IMR-90 (cell line): ENCODE data around the gene TSPAN3. TPM values are rescaled to one million over a fixed set of nuclear protein-coding genes. Genes with fewer than 3 reads are reported as not detected.
A peak's percentile ranks its signal among the peaks of the same experiment; 100 is the strongest.

ENCODE experiments used
- ATAC-seq: fragments of 200-7000 bp; cut with Tn5 transposase; 2 replicates; pipeline ENCODE4 v1.9.1; 2020; ENCODE audit warnings: low read depth, mild to moderate bottlenecking, moderate library complexity
- BruUV-seq: library from RNA; stranded (reverse); fragments of 400-500 nt; replicated peaks from 2 replicates; lab custom pipeline; 2021; lab: Mats Ljungman, UMichigan
- CTCF ChIA-PET: fragments of 300-600 bp; formaldehyde crosslinking; extraction: SDS; loops from one replicate; lab custom pipeline; 2021; ENCODE audit warnings: antibody characterized with exemption; lab: Yijun Ruan, JAX
- POLR2A ChIA-PET: fragments of 300-600 bp; sonication (Branson Sonifier 250); formaldehyde crosslinking; loops from one replicate; lab custom pipeline; 2022; ENCODE audit warnings: antibody characterized with exemption; ENCODE audit not compliant: unreplicated experiment; lab: Charles Lee
- DNase-seq: peaks from one replicate; pipeline ENCODE4 v3.0.0; 2013
- H2AFZ ChIP-seq: replicated peaks from 2 replicates; pipeline ENCODE3; 2013; ENCODE audit warnings: low read length, mild to moderate bottlenecking; ENCODE audit not compliant: poor library complexity
- H2AK5ac ChIP-seq: 2 replicates; pipeline ENCODE4 v1.6.1; 2013; ENCODE audit warnings: low read depth, low read length, inconsistent platforms
- H2AK9ac ChIP-seq: replicated peaks from 2 replicates; pipeline ENCODE3; 2013; ENCODE audit warnings: mild to moderate bottlenecking, low read depth, low read length, moderate library complexity; ENCODE audit not compliant: poor library complexity
- H2BK120ac ChIP-seq: 2 replicates; pipeline ENCODE4 v1.6.1; 2013; ENCODE audit warnings: low read depth, low read length, inconsistent platforms
- H2BK15ac ChIP-seq: 3 replicates; pipeline ENCODE4 v1.6.1; 2013; ENCODE audit warnings: low read depth, low read length, inconsistent platforms
- H2BK20ac ChIP-seq: 2 replicates; pipeline ENCODE4 v1.6.1; 2013; ENCODE audit warnings: low read depth, mild to moderate bottlenecking, inconsistent platforms, low read length, moderate library complexity
- H2BK5ac ChIP-seq: 2 replicates; pipeline ENCODE4 v1.6.1; 2013; ENCODE audit warnings: mild to moderate bottlenecking, low read depth, low read length, inconsistent platforms; ENCODE audit not compliant: poor library complexity, severe bottlenecking
- H3K14ac ChIP-seq: replicated peaks from 2 replicates; pipeline ENCODE4 v1.6.1; 2013; ENCODE audit warnings: low read depth, low read length, inconsistent platforms
- H3K18ac ChIP-seq: 2 replicates; pipeline ENCODE4 v1.6.1; 2013; ENCODE audit warnings: low read depth, low read length, control low read depth
- H3K23ac ChIP-seq: 2 replicates; pipeline ENCODE4 v1.6.1; 2013; ENCODE audit warnings: low read depth, low read length, inconsistent platforms
- H3K27ac ChIP-seq: 2 replicates; pipeline ENCODE4 v1.5.1; 2013; ENCODE audit warnings: mild to moderate bottlenecking, control low read depth, low read length; ENCODE audit not compliant: insufficient read depth
- H3K27me3 ChIP-seq: 2 replicates; pipeline ENCODE4 v1.6.1; 2013; ENCODE audit warnings: low read length; ENCODE audit not compliant: control insufficient read depth, insufficient read depth
- H3K36me3 ChIP-seq: 2 replicates; pipeline ENCODE4 v1.6.1; 2013; ENCODE audit warnings: low read length, mixed read lengths; ENCODE audit not compliant: control insufficient read depth, insufficient read depth
- H3K4ac ChIP-seq: 2 replicates; pipeline ENCODE4 v1.6.1; 2013; ENCODE audit warnings: low read depth, low read length, inconsistent platforms
- H3K4me1 ChIP-seq: 2 replicates; pipeline ENCODE4 v1.6.1; 2013; ENCODE audit warnings: low read length, mixed read lengths; ENCODE audit not compliant: control insufficient read depth, insufficient read depth
- H3K4me2 ChIP-seq: 2 replicates; pipeline ENCODE4 v1.6.1; 2013; ENCODE audit warnings: low read depth, mild to moderate bottlenecking, control low read depth, low read length, moderate library complexity
- H3K4me3 ChIP-seq: 2 replicates; pipeline ENCODE4 v1.5.1; 2013; ENCODE audit warnings: low read depth, mild to moderate bottlenecking, control low read depth, low read length, moderate library complexity; ENCODE audit not compliant: insufficient read depth
- H3K56ac ChIP-seq: 2 replicates; pipeline ENCODE4 v1.6.1; 2013; ENCODE audit warnings: low read length, inconsistent platforms; ENCODE audit not compliant: insufficient read depth; ENCODE audit errors: extremely low read depth
- H3K79me1 ChIP-seq, 2 experiments: 2 replicates each; pipeline ENCODE4 v1.6.1; 2013; ENCODE audit warnings: low read length in 2 of 2, inconsistent platforms in 1 of 2, low read depth in 1 of 2
- H3K9ac ChIP-seq: 2 replicates; pipeline ENCODE4 v1.6.1; 2013; ENCODE audit warnings: low read depth, low read length, control low read depth
- H3K9me1 ChIP-seq: 2 replicates; pipeline ENCODE4 v1.6.1; 2013; ENCODE audit warnings: low read length, inconsistent platforms; ENCODE audit not compliant: insufficient read depth
- H3K9me3 ChIP-seq: 2 replicates; pipeline ENCODE4 v1.6.1; 2013; ENCODE audit warnings: low read length; ENCODE audit not compliant: control insufficient read depth, insufficient read depth
- H4K20me1 ChIP-seq: 2 replicates; pipeline ENCODE4 v1.6.1; 2013; ENCODE audit warnings: low read length, inconsistent platforms; ENCODE audit not compliant: insufficient read depth
- H4K5ac ChIP-seq: 2 replicates; pipeline ENCODE4 v1.6.1; 2013; ENCODE audit warnings: mild to moderate bottlenecking, low read depth, low read length, control low read depth
- H4K8ac ChIP-seq, 2 experiments: 2 replicates each; pipeline ENCODE4 v1.6.1; 2013; ENCODE audit warnings: low read depth in 2 of 2, low read length in 2 of 2, control low read depth in 1 of 2, inconsistent platforms in 1 of 2
- H4K91ac ChIP-seq: 2 replicates; pipeline ENCODE4 v1.6.1; 2013; ENCODE audit warnings: low read depth, low read length, inconsistent platforms; ENCODE audit not compliant: insufficient read depth
- BHLHE40 ChIP-seq: fragments of 150-350 bp; IDR thresholded peaks from 2 replicates; pipeline ENCODE4 v1.6.1; 2016; ENCODE audit warnings: mild to moderate bottlenecking, low read depth, low read length
- CEBPB ChIP-seq: IDR thresholded peaks from 2 replicates; pipeline ENCODE4 v1.6.1; 2012; ENCODE audit warnings: low read depth, low read length, improper control_type of control experiment
- CHD1 ChIP-seq: IDR thresholded peaks from 2 replicates; pipeline ENCODE4 v1.6.1; 2012; ENCODE audit warnings: low read depth, low read length, improper control_type of control experiment
- ELK1 ChIP-seq: fragments of 150-350 bp; IDR thresholded peaks from 2 replicates; pipeline ENCODE4 v1.6.1; 2016; ENCODE audit warnings: low read depth, mild to moderate bottlenecking, low read length, moderate library complexity, borderline replicate concordance
- FOS ChIP-seq: fragments of 150-350 bp; IDR thresholded peaks from 2 replicates; pipeline ENCODE4 v1.6.1; 2016; ENCODE audit warnings: low read depth, low read length
- MAFK ChIP-seq: IDR thresholded peaks from 2 replicates; pipeline ENCODE4 v1.6.1; 2012; ENCODE audit warnings: low read depth, low read length, improper control_type of control experiment
- MXI1 ChIP-seq: IDR thresholded peaks from 2 replicates; pipeline ENCODE4 v1.6.1; 2012; ENCODE audit warnings: low read depth, mild to moderate bottlenecking, low read length, moderate library complexity, borderline replicate concordance
- NFE2L2 ChIP-seq: fragments of 150-350 bp; IDR thresholded peaks from 2 replicates; pipeline ENCODE4 v1.6.1; 2016; ENCODE audit warnings: low read depth, mild to moderate bottlenecking, low read length
- POLR2A ChIP-seq: IDR thresholded peaks from 2 replicates; pipeline ENCODE4 v1.6.1; 2012; ENCODE audit warnings: mild to moderate bottlenecking, low read depth, low read length
- RAD21 ChIP-seq: IDR thresholded peaks from 2 replicates; pipeline ENCODE4 v1.6.1; 2012; ENCODE audit warnings: low read length, improper control_type of control experiment
- RCOR1 ChIP-seq: IDR thresholded peaks from 2 replicates; pipeline ENCODE4 v1.6.1; 2012; ENCODE audit warnings: mild to moderate bottlenecking, low read length, improper control_type of control experiment; ENCODE audit not compliant: insufficient replicate concordance
- RFX5 ChIP-seq: IDR thresholded peaks from 2 replicates; pipeline ENCODE4 v1.8.0; 2012; ENCODE audit warnings: low read depth, mild to moderate bottlenecking, low read length, moderate library complexity
- SMC3 ChIP-seq: fragments of 150-350 bp; IDR thresholded peaks from 2 replicates; pipeline ENCODE4 v1.6.1; 2016; ENCODE audit warnings: low read depth, mild to moderate bottlenecking, antibody characterized with exemption, low read length, moderate library complexity
- USF2 ChIP-seq: fragments of 150-350 bp; IDR thresholded peaks from 2 replicates; pipeline ENCODE4 v1.6.1; 2017; ENCODE audit warnings: mild to moderate bottlenecking, antibody characterized with exemption, low read length, low read depth
- WGBS, 2 experiments: methylation state at CpG; one replicate each; pipeline versions ENCODE4 v1.1.5 to v1.1.7; 2013; ENCODE audit warnings: missing lambda C conversion rate in 2 of 2; ENCODE audit not compliant: insufficient read length in 1 of 2; ENCODE audit errors: extremely low coverage in 2 of 2; 5-methylcytosine and 5-hydroxymethylcytosine counted together
- dilution Hi-C: fragments of 300-500 bp; cut with HindIII; formaldehyde crosslinking; loops from one replicate; pipeline ENCODE4 v1.14.3; 2018; ENCODE audit warnings: low sequenced_read_pairs; ENCODE audit not compliant: unreplicated experiment
- in situ Hi-C: fragments of 300-500 bp; cut with MboI; formaldehyde crosslinking; loops from 3 replicates; pipeline ENCODE4 v1.14.3; 2019; ENCODE audit warnings: low sequenced_read_pairs, inconsistent platforms, mixed read lengths
- intact Hi-C: fragments of 100-400 bp; cut with micrococcal nuclease; formaldehyde crosslinking; loops from 2 replicates; pipeline ENCODE4 v1.10.0; 2022
- polyA plus RNA-seq, 3 experiments: library from polyadenylated mRNA; depleted of rRNA; stranded (reverse); fragments of >200 nt; gene quantifications; 2 replicates each; pipeline ENCODE4 v1.2.3, GENCODE V29; 2012; ENCODE audit warnings: low replicate concordance in 1 of 3
- total RNA-seq: library from RNA; depleted of rRNA; stranded (reverse); fragments of >200 nt; gene quantifications from 2 replicates; pipeline ENCODE4 v1.2.3, GENCODE V29; 2012

TSPAN3 gene
- total and polyA plus RNA-seq, 2 of the 4 experiments (the other 2 are of a cell fraction), result 270 to 295 TPM

- no peak for TF ChIP-seq ELK1
- no peak for TF ChIP-seq SMC3
- no peak for TF ChIP-seq POLR2A
- no peak for TF ChIP-seq RCOR1
These were observed 36.2 kb upstream of the TSPAN3 start (continued) for GRCh38 chr15:77107068-77107467.

GRCh38 chr15:77104155-77104554 lies 33.2 kb upstream of the TSPAN3 start:
- Histone ChIP-seq H4K20me1 (peaks cover 10% of the 10 kb centered on the region), H4K8ac (no peak overlapping the region), H3K9me3 (no peaks in the 10 kb centered on the region), H3K27ac (no peak overlapping the region), H4K91ac (no peak overlapping the region), H3K4me1 (peaks cover 8% of the 10 kb centered on the region), H2BK120ac (no peak overlapping the region), H3K9ac (no peak overlapping the region), H3K18ac (no peak overlapping the region), H2AK5ac (no peak overlapping the region), H3K14ac (no peak overlapping the region), H2AFZ (no peak overlapping the region), H3K27me3 (no peaks in the 10 kb centered on the region), H2AK9ac (no peak overlapping the region), H2BK5ac (no peak overlapping the region), H3K79me1 (peaks cover 0 to 14% of the 10 kb centered on the region in 2 experiments; a peak in 2 of 4 replicates), H3K9me1 (peaks cover 7% of the 10 kb centered on the region), H2BK15ac (no peak overlapping the region), H2BK20ac (no peak overlapping the region), H3K56ac (no peak overlapping the region), H3K4me3 (no peak overlapping the region), H3K23ac (no peak overlapping the region), H4K5ac (no peak overlapping the region), H3K4me2 (no peak overlapping the region), H3K4ac (no peak overlapping the region), H3K36me3 (no peaks in the 10 kb centered on the region)
- DNase-seq (peak; percentile 32), ATAC-seq (peak; percentile 33; the same call in 1 of the 2 replicates)
- dilution Hi-C loops, result no loop called here
- ChIA-PET CTCF (no interaction called here), POLR2A (no interaction called here)
- in situ Hi-C loops, result no loop called here
- 92% methylated on average over 2 of the region's 3 CpGs; no CpG with 5 or more reads in 1 of the 2 experiments for WGBS, 2 experiments
- intact Hi-C loops, result no loop called here
- BruUV-seq, result no TSS peak
- no peak for TF ChIP-seq MXI1
- no peak for TF ChIP-seq NFE2L2
- TF ChIP-seq MAFK, result no peak
- TF ChIP-seq RAD21, result no peak
- no peak for TF ChIP-seq ELK1
- no peak for TF ChIP-seq CEBPB
- TF ChIP-seq POLR2A, result no peak
- TF ChIP-seq CHD1, result no peak
- no peak for TF ChIP-seq RFX5
- TF ChIP-seq BHLHE40, result no peak
- no peak for TF ChIP-seq FOS
- TF ChIP-seq SMC3, result no peak
- TF ChIP-seq USF2, result no peak
